ENCODE results near the gene TUBA3D.
"Not testable (repeated sequence)": the region's sequence is repeated elsewhere in the genome, so short reads cannot be mapped to it uniquely, and the experiment has no call there.

The TUBA3D gene

DNA sequence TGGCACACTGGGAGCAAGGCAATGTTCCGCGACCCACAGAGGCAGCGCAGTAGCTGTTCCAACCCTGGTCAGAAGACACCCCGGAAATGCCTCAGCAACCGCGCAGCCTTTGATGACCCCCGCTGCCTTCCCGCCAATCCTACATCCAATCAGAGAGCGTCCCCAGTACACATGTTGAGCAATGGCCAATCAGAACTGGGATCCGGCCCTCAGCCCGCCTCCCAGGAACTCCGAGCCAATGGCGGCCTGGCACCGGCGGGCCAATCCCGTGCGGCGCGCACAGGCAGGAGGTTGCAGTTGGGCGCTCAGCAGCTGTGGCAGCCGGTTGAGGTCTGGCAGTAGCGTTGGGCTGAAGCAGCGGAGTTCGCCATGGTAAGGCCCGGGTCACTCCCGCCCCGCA lies at the start of gene TUBA3D:
Gene TUBA3D (plus strand): TSS at position 289 of the 400 bp plus-strand sequence. CDS start 81 bp downstream, at position 370.
- DNase-seq (ENCODE audit: low spot score) = no peak

DNA sequence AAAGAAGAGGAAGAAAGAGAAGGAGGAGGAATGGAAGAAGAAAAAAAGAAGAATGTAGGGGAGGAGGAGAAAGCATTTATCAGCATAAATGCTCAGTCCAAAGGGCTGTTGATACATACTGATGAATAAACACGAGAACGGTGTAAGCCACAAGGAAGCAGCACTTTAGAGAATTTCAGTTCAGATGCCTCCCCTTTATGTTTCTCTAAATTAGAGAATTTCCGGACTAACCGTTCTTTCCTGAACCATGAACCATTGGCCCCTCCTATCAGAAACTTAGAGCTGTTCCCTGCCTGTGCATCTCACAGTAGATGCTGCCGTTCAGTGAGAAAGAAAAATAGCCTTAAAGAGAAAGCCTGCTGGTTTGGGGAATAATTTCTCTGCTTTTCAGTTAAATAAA lies 49.2 kb upstream of the TUBA3D start:
- no peak for DNase-seq (ENCODE audit: low spot score)

DNA sequence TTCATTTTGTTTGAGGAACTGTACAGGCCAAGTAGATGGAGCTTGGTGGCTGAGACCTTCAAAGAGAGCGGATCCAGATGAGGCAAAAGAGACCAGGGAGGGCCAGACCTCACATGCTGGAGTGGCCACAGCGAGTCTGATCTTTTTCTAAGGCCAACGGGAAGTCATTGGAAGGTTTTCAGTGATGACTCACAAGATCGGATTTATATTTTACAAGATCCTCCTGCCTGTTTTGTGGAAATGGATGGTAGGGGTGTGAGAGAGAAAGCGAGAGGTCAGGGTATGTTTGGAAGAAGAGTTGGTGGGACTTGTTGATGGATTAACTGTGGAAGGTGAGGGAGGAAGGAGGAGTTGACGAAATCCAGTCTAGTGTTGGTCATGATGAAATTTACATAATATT lies 44.6 kb upstream of the TUBA3D start:
- no peak for DNase-seq (ENCODE audit: low spot score)

DNA sequence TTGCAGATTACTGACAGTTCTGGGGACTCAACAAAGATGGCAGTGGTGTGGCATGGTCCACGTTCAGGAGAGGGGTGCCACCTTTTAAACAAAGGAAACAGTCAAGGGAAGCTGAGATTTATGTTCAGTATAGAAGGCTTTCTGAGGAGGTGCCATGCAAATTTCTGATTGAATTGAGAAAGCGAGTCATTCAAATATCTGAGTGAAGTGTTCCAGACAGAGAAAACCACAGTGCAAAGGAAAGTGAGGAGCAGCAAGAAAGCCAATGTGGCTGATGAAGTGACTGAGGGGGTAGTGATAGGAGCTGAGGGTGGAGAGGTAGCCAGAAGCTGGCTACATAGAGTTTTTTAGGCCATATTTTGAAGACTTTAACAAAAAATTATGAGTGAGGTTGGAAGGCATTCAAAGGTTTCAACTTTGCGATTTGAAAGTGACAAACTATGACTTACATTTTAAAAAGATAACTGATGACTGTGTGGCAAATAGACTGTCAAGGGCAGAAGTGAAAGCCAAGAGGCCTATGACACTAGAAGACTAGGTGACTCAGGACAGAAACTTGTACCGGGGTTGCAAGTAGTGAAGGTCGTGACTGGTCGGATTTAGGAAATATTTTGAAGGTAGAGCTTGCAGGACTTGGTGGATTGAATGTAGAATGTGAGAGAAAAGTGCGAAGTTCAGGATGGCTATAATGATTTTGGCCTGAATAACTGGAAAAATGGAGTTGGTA lies 35.0 kb upstream of the TUBA3D start:
- DNase-seq (ENCODE audit: low spot score) = not testable (repeated sequence)

DNA sequence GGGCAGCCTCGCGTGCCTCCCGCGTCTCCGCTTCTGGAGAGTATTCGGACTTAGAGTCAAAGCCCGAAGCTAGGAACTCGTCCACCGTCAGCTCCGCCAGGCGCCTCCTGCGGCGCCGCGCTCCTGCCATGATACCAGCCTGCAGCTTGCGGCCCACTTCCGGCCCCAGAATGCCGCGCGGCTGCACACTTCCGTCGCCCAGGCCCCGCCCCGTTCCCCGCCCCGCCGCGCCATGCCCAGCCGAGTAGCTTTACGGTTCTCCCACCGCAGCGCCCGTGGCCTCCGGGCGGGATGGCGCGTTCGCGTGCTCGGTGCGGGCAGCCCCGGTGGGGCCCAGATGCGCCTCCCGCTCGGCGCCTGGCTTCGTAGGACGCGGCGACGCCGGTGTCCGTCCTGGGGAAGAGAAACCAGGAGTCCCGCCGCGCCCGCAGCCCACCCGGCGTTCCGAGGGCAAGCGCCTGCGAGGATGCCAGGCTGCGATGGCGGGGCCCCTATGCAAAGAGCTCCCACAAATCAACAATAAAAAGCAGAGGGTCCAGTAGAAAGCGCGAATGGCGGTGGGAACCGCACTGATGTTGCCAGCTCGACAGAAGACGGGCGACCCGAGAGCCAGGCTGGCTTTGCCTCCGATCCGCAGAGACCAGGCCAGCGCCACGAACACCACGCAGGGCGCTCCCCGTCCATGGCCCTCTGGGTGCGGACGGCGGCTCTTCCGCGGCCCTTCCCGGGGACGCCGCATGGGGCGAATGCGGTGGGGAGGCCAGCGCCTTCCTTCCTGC lies 31.0 kb upstream of the TUBA3D start:
- not testable (repeated sequence) for DNase-seq (ENCODE audit: low spot score)

DNA sequence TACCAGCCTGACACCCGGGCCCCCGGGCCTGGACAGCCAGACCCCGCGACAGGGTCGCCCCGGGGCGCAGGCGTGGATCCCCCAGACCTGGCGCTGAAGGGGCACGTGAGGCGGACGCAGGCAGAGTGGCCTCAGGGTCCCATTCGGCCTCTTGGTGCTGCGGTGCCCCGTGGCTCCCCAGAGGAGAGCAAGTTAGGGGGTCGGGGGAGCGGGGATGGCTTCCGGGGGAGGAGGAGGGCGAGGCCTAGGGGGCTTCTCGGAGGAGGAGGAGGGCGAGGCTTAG lies 30.5 kb upstream of the TUBA3D start:
- not testable (repeated sequence) for DNase-seq (ENCODE audit: low spot score)

DNA sequence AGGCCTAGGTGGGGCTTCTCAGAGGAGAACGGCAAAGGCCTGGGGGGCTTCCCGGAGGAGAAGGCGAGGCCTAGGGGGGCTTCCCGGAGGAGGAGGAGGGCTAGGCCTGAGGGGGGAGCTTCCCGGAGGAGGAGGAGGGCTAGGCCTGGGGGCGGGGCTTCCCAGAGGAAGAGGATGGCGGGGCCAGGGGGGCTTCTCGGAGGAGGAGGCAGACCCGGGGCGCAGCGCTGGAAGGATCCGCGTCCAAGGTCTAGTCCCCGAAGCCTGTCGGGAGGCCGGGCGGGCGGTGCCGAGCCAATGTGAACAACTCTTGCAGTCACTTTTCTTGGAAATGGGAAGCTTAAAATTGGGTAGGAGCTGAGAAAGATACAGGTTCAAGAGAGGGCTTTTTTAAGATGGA lies 30.0 kb upstream of the TUBA3D start:
- no peak for DNase-seq (ENCODE audit: low spot score)

DNA sequence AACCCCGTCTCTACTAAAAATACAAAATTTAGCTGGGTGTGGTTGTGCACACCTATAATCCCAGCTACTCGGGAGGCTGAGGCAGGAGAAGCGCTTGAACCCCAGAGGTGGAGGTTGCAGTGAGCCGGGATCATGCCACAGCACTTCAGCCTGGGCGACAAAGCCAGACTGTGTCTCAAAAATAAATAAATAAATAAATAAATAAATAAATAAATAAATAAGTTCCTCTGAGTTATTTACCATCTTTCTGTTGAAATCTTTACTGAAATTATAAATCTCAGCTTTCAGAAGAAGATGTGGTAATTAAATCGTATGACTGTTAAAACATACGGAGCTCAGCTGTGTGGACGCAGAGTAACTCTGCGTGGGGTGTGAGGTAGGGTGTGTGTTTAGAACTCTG lies 27.9 kb upstream of the TUBA3D start:
- DNase-seq (ENCODE audit: low spot score) = not testable (repeated sequence)

DNA sequence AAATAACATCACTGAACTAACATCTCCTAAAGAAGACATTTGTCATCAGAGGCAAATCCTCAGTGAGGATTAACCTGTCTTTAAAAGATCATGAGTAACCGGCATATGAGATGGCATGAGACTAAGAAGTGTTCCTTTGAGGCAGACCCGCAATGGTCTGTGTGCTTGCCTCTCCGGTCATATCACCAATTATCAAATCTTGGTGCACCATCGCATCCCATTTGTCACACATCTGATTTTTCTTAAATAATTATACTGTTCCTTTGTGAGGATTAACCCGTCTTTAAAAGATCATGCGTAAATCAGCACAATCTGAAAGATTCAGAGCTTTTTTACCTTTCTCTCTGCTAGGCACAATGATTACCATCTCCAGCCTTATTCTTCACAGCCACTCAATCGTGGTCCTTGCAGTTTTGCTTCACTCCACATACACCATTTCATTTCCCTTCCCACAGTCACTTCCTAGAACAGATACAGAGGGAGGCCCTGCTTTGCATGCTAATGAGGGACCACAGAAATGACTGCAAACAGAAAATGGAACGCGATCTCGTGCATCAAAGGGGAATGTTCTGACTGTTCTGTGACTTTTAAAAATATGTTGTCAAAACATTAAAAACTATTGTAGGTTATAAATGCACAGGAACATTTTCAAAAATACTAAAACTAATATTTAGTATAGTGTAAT lies 24.5 kb upstream of the TUBA3D start:
- DNase-seq (ENCODE audit: low spot score) = not testable (repeated sequence)

DNA sequence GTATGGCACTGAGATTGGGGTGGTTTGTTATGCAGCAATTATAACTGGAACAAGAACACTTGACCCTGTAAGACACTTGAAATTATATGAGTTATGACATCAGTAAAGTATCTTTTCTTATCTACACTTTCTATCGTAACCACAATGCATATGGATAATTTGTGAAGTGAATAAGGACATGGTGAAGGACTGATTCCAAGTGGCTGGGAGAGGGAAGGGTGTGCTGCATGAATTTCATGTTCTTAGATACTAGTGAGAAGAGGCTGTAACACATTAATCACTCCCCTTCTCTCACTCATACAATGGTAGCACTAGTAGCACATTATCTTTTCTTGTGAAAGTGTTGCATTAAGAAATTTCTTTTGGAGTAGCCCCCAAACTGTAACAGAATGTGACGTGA lies 21.0 kb upstream of the TUBA3D start:
- DNase-seq (ENCODE audit: low spot score) = not testable (repeated sequence)

DNA sequence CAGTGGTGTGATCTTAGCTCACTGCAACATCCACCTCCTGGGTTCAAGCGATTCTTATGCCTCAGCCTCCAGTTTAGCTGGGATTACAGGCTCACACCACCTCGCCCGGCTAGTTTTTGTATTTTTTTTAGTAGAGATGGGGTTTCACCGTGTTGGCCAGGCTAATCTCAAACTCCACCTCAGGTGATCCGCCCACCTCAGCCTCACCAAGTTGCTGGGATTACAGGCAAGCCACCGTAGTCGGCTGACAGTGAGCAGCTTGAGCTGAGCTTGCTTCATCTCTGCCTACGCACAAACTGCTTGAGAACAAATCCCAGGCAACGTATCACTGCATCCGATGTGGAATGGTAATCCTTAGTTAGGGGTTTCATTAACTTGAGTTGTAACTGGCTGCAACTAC lies 8.2 kb upstream of the TUBA3D start:
- not testable (repeated sequence) for DNase-seq (ENCODE audit: low spot score)

DNA sequence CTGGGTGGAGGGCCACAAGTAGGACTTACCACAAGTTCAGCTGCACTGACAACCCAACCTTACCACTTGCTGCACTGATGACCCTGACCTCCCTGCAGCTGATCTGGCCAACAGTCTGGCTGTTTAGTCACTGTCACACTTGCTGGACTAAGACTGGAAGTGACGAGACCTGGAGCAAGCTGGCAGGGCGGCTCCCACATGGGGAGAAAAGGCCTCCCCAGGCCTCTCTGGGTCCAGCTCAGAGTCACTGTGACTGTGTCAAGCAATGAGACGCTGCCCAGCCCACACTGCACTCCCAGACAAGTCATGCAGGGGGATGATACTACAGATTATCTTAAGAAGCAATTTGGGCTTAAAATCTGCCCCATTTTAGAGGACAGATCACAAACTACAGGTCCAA lies 5.0 kb upstream of the TUBA3D start:
- DNase-seq (ENCODE audit: low spot score) = not testable (repeated sequence)

DNA sequence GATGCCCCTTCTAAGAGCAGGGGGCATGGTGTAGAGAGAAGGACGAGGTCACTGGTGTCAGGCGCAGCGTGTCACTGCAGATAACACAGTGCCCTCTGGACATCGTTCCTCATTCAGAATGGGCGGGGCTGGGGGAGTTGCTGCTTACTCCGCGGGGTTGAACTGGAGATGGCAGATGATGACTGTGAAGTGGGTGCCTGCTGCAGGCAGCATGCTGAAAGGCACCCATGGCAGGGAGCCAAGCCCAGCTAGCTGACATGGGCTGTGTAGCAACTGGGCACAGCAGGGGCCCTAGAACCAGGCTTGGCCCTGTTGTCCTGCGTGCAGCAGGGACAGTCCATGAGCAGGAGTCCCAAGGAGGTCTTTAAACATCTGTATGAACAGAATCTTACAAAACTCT lies 4.3 kb upstream of the TUBA3D start:
- peak; percentile 56 for DNase-seq (ENCODE audit: low spot score)

DNA sequence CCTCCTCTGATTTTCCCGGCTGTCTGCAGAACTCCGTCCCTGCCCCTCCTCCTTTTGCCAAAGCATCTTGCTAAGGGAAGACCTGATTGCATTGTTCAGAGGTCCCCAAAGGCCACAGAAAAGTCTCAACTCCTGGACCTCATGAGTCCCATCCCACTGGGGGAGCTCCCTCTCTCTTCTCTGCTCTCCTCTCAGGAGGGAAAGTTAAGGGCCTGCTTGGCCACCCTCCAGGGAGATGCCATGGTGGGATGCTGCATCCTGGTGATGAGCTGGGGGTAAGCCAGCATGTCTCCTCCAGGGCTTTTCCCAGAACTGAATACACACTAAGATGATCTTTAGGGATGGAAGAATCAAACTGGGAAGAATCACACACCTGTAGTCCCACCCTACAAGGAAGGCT lies 2.7 kb upstream of the TUBA3D start:
- DNase-seq (ENCODE audit: low spot score) = not testable (repeated sequence)

DNA sequence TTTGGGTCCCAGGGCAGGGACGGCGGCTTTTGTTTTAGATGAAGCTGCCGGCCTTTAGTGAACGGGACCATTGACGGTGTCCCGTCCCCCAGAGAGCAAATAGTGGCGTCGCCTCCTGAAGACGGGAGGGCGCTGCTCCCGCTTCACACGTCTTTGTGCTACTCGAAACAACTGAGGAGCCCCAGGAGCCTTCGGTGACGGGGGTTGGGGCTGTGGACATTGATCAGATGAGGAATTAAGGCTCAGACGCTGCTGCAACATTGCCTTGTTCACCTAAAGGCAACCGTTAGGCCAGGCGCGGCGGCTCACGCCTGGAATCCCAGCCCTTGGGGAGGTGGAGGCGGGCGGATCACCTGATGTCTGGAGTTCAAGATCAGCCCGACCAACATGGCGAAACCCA lies 444 bp downstream of the TUBA3D start:
- DNase-seq (ENCODE audit: low spot score) = not testable (repeated sequence)

DNA sequence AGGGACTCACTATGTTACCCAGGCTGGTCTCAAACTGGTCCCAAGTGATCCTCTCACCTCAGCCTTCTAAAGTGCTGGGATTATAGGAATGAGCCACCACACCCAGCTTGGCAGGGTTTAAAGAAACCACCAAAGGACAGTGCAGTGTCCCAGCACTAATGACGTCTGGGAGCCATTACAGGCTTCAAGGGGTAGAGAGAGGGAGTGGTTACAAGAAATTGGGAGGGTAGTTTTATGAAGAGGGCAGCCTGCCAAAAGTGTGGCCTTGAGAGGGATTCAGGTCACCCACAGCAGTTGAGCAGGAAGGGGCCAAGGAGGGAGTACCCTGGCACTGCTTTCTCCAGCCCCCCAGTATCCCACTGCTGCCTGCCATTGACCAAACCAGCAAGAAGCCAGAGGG lies 1.3 kb downstream of the TUBA3D start:
- not testable (repeated sequence) for DNase-seq (ENCODE audit: low spot score)

DNA sequence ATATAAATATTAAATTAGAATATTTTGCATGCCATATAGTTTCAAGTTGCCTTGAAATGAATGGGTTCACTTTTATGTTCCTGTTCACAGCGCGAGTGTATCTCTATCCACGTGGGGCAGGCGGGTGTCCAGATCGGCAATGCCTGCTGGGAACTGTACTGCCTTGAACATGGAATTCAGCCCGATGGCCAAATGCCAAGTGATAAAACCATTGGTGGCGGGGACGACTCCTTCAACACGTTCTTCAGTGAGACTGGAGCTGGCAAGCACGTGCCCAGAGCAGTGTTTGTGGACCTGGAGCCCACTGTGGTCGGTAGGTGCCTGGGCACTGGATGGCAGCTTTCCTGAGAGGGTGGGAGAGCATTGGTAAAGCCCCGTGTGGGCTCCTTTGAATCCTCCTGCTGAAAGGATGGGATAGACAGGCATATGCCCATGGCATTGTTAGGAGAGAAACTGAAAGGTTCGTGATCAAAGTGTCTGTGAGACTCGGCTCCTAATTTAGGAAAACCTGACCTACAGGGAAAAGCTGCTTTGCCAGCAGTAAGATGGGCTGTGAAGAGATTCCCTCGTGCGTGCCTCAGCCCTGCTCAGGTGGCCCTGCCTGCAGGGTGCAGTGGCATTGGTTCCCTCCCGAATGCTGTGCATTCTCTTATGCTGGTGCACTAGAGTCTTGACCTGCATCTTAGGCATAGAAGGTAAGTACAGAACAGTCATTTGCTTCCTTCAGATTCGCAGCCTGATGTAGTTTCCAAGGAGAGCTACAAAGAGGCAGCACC lies 2.3 kb downstream of the TUBA3D start:
- DNase-seq (ENCODE audit: low spot score) = not testable (repeated sequence)

DNA sequence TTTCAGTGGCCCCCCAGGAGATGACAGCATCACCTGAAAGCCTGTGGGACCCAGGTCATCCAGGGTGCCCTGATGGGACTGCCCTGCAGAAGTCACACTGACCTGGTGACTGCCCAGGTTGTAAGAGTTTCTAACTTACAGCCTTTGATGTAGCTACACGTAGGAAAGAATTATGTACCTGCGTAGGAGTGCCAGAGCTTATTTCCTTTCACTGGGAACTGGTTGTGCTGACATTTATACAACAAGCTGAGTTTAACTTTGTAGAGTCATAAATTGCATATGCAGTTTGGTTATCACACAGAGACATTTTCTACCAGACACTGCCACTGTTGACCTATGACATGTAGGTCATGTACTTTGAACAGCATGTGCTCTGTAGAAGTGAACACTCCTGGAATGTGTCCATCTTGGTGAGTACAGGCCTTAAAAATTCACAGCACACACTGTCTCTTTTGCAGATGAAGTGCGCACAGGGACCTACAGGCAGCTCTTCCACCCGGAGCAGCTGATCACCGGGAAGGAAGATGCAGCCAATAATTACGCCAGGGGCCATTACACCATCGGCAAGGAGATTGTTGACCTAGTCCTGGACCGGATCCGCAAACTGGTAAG lies 3.0 kb downstream of the TUBA3D start:
- DNase-seq (ENCODE audit: low spot score) = not testable (repeated sequence)

DNA sequence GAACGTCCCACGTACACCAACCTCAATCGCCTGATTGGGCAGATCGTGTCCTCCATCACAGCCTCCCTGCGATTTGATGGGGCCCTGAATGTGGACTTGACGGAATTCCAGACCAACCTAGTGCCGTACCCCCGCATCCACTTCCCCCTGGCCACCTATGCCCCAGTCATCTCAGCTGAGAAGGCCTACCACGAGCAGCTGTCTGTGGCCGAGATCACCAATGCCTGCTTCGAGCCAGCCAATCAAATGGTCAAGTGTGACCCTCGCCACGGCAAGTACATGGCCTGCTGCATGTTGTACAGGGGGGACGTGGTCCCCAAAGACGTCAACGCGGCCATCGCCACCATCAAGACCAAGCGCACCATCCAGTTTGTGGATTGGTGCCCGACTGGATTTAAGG lies 4.4 kb downstream of the TUBA3D start:
- not testable (repeated sequence) for DNase-seq (ENCODE audit: low spot score)

DNA sequence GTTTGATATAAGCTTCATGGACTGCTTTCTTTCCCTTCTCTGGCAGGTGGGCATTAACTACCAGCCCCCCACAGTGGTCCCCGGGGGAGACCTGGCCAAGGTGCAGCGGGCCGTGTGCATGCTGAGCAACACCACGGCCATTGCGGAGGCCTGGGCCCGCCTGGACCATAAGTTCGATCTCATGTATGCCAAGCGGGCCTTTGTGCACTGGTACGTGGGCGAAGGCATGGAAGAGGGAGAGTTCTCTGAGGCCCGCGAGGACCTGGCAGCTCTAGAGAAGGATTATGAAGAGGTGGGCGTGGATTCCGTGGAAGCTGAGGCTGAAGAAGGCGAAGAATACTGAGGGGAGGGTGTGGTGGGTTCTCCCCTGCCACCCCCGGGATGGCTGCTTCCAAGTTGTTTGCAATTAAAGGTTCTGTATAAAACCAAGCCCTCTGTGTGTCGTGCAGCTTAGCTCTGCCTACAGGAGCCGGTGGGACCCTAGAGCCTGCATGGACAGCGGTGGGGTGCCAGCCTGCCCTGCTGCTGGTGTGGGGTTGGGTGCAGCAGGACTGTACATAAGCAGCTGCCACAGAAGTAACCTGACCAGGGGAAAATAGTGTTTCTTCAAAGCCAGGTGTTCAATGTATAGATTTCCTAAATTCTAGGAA lies 6.7 kb downstream of the TUBA3D start:
- DNase-seq (ENCODE audit: low spot score) = not testable (repeated sequence)
